IMR-90 (cell line): ENCODE results near the gene RASSF8. TPM values are rescaled to one million over a fixed set of nuclear protein-coding genes. Genes with fewer than 3 reads are reported as not detected.

ENCODE experiments used
- ATAC-seq: fragments of 200-7000 bp; cut with Tn5 transposase; 2 replicates; pipeline ENCODE4 v1.9.1; 2020; ENCODE audit warnings: low read depth, mild to moderate bottlenecking, moderate library complexity
- BruUV-seq: library from RNA; stranded (reverse); fragments of 400-500 nt; replicated peaks from 2 replicates; lab custom pipeline; 2021; lab: Mats Ljungman, UMichigan
- CTCF ChIA-PET: fragments of 300-600 bp; formaldehyde crosslinking; extraction: SDS; loops from one replicate; lab custom pipeline; 2021; ENCODE audit warnings: antibody characterized with exemption; lab: Yijun Ruan, JAX
- POLR2A ChIA-PET: fragments of 300-600 bp; sonication (Branson Sonifier 250); formaldehyde crosslinking; loops from one replicate; lab custom pipeline; 2022; ENCODE audit warnings: antibody characterized with exemption; ENCODE audit not compliant: unreplicated experiment; lab: Charles Lee
- DNase-seq: peaks from one replicate; pipeline ENCODE4 v3.0.0; 2013
- H2AFZ ChIP-seq: replicated peaks from 2 replicates; pipeline ENCODE3; 2013; ENCODE audit warnings: low read length, mild to moderate bottlenecking; ENCODE audit not compliant: poor library complexity
- H2AK5ac ChIP-seq: 2 replicates; pipeline ENCODE4 v1.6.1; 2013; ENCODE audit warnings: low read depth, low read length, inconsistent platforms
- H2AK9ac ChIP-seq: replicated peaks from 2 replicates; pipeline ENCODE3; 2013; ENCODE audit warnings: mild to moderate bottlenecking, low read depth, low read length, moderate library complexity; ENCODE audit not compliant: poor library complexity
- H2BK120ac ChIP-seq: 2 replicates; pipeline ENCODE4 v1.6.1; 2013; ENCODE audit warnings: low read depth, low read length, inconsistent platforms
- H2BK15ac ChIP-seq: 3 replicates; pipeline ENCODE4 v1.6.1; 2013; ENCODE audit warnings: low read depth, low read length, inconsistent platforms
- H2BK20ac ChIP-seq: 2 replicates; pipeline ENCODE4 v1.6.1; 2013; ENCODE audit warnings: low read depth, mild to moderate bottlenecking, inconsistent platforms, low read length, moderate library complexity
- H2BK5ac ChIP-seq: 2 replicates; pipeline ENCODE4 v1.6.1; 2013; ENCODE audit warnings: mild to moderate bottlenecking, low read depth, low read length, inconsistent platforms; ENCODE audit not compliant: poor library complexity, severe bottlenecking
- H3K14ac ChIP-seq: replicated peaks from 2 replicates; pipeline ENCODE4 v1.6.1; 2013; ENCODE audit warnings: low read depth, low read length, inconsistent platforms
- H3K18ac ChIP-seq: 2 replicates; pipeline ENCODE4 v1.6.1; 2013; ENCODE audit warnings: low read depth, low read length, control low read depth
- H3K23ac ChIP-seq: 2 replicates; pipeline ENCODE4 v1.6.1; 2013; ENCODE audit warnings: low read depth, low read length, inconsistent platforms
- H3K27ac ChIP-seq: 2 replicates; pipeline ENCODE4 v1.5.1; 2013; ENCODE audit warnings: mild to moderate bottlenecking, control low read depth, low read length; ENCODE audit not compliant: insufficient read depth
- H3K27me3 ChIP-seq: 2 replicates; pipeline ENCODE4 v1.6.1; 2013; ENCODE audit warnings: low read length; ENCODE audit not compliant: control insufficient read depth, insufficient read depth
- H3K36me3 ChIP-seq: 2 replicates; pipeline ENCODE4 v1.6.1; 2013; ENCODE audit warnings: low read length, mixed read lengths; ENCODE audit not compliant: control insufficient read depth, insufficient read depth
- H3K4ac ChIP-seq: 2 replicates; pipeline ENCODE4 v1.6.1; 2013; ENCODE audit warnings: low read depth, low read length, inconsistent platforms
- H3K4me1 ChIP-seq: 2 replicates; pipeline ENCODE4 v1.6.1; 2013; ENCODE audit warnings: low read length, mixed read lengths; ENCODE audit not compliant: control insufficient read depth, insufficient read depth
- H3K4me2 ChIP-seq: 2 replicates; pipeline ENCODE4 v1.6.1; 2013; ENCODE audit warnings: low read depth, mild to moderate bottlenecking, control low read depth, low read length, moderate library complexity
- H3K4me3 ChIP-seq: 2 replicates; pipeline ENCODE4 v1.5.1; 2013; ENCODE audit warnings: low read depth, mild to moderate bottlenecking, control low read depth, low read length, moderate library complexity; ENCODE audit not compliant: insufficient read depth
- H3K56ac ChIP-seq: 2 replicates; pipeline ENCODE4 v1.6.1; 2013; ENCODE audit warnings: low read length, inconsistent platforms; ENCODE audit not compliant: insufficient read depth; ENCODE audit errors: extremely low read depth
- H3K79me1 ChIP-seq, 2 experiments: 2 replicates each; pipeline ENCODE4 v1.6.1; 2013; ENCODE audit warnings: low read length in 2 of 2, inconsistent platforms in 1 of 2, low read depth in 1 of 2
- H3K9ac ChIP-seq: 2 replicates; pipeline ENCODE4 v1.6.1; 2013; ENCODE audit warnings: low read depth, low read length, control low read depth
- H3K9me1 ChIP-seq: 2 replicates; pipeline ENCODE4 v1.6.1; 2013; ENCODE audit warnings: low read length, inconsistent platforms; ENCODE audit not compliant: insufficient read depth
- H3K9me3 ChIP-seq: 2 replicates; pipeline ENCODE4 v1.6.1; 2013; ENCODE audit warnings: low read length; ENCODE audit not compliant: control insufficient read depth, insufficient read depth
- H4K20me1 ChIP-seq: 2 replicates; pipeline ENCODE4 v1.6.1; 2013; ENCODE audit warnings: low read length, inconsistent platforms; ENCODE audit not compliant: insufficient read depth
- H4K5ac ChIP-seq: 2 replicates; pipeline ENCODE4 v1.6.1; 2013; ENCODE audit warnings: mild to moderate bottlenecking, low read depth, low read length, control low read depth
- H4K8ac ChIP-seq, 2 experiments: 2 replicates each; pipeline ENCODE4 v1.6.1; 2013; ENCODE audit warnings: low read depth in 2 of 2, low read length in 2 of 2, control low read depth in 1 of 2, inconsistent platforms in 1 of 2
- H4K91ac ChIP-seq: 2 replicates; pipeline ENCODE4 v1.6.1; 2013; ENCODE audit warnings: low read depth, low read length, inconsistent platforms; ENCODE audit not compliant: insufficient read depth
- BHLHE40 ChIP-seq: fragments of 150-350 bp; IDR thresholded peaks from 2 replicates; pipeline ENCODE4 v1.6.1; 2016; ENCODE audit warnings: mild to moderate bottlenecking, low read depth, low read length
- ELK1 ChIP-seq: fragments of 150-350 bp; IDR thresholded peaks from 2 replicates; pipeline ENCODE4 v1.6.1; 2016; ENCODE audit warnings: low read depth, mild to moderate bottlenecking, low read length, moderate library complexity, borderline replicate concordance
- MAFK ChIP-seq: IDR thresholded peaks from 2 replicates; pipeline ENCODE4 v1.6.1; 2012; ENCODE audit warnings: low read depth, low read length, improper control_type of control experiment
- SMC3 ChIP-seq: fragments of 150-350 bp; IDR thresholded peaks from 2 replicates; pipeline ENCODE4 v1.6.1; 2016; ENCODE audit warnings: low read depth, mild to moderate bottlenecking, antibody characterized with exemption, low read length, moderate library complexity
- WGBS, 2 experiments: methylation state at CpG; one replicate each; pipeline versions ENCODE4 v1.1.5 to v1.1.7; 2013; ENCODE audit warnings: missing lambda C conversion rate in 2 of 2; ENCODE audit not compliant: insufficient read length in 1 of 2; ENCODE audit errors: extremely low coverage in 2 of 2; 5-methylcytosine and 5-hydroxymethylcytosine counted together
- dilution Hi-C: fragments of 300-500 bp; cut with HindIII; formaldehyde crosslinking; loops from one replicate; pipeline ENCODE4 v1.14.3; 2018; ENCODE audit warnings: low sequenced_read_pairs; ENCODE audit not compliant: unreplicated experiment
- in situ Hi-C: fragments of 300-500 bp; cut with MboI; formaldehyde crosslinking; loops from 3 replicates; pipeline ENCODE4 v1.14.3; 2019; ENCODE audit warnings: low sequenced_read_pairs, inconsistent platforms, mixed read lengths
- intact Hi-C: fragments of 100-400 bp; cut with micrococcal nuclease; formaldehyde crosslinking; loops from 2 replicates; pipeline ENCODE4 v1.10.0; 2022
- polyA plus RNA-seq, 3 experiments: library from polyadenylated mRNA; depleted of rRNA; stranded (reverse); fragments of >200 nt; gene quantifications; 2 replicates each; pipeline ENCODE4 v1.2.3, GENCODE V29; 2012; ENCODE audit warnings: low replicate concordance in 1 of 3
- total RNA-seq: library from RNA; depleted of rRNA; stranded (reverse); fragments of >200 nt; gene quantifications from 2 replicates; pipeline ENCODE4 v1.2.3, GENCODE V29; 2012

RASSF8 gene
- total and polyA plus RNA-seq, 2 of the 4 experiments (the other 2 are of a cell fraction): 10.8 to 50.5 TPM

GRCh38 chr12:25950329-25951115, 8.0 kb upstream of the RASSF8 start:
- Histone ChIP-seq H3K9me3 (no peaks in the 10 kb centered on the region), H2BK20ac (no peak overlapping the region), H3K14ac (no peak overlapping the region), H2AFZ (no peak overlapping the region), H2BK15ac (no peak overlapping the region), H3K23ac (no peak overlapping the region), H3K4me2 (no peak overlapping the region), H3K27ac (no peak overlapping the region), H4K8ac (no peak overlapping the region), H4K5ac (no peak overlapping the region), H2BK5ac (no peak overlapping the region), H2AK5ac (no peak overlapping the region), H3K4ac (no peak overlapping the region), H3K9ac (no peak overlapping the region), H3K18ac (no peak overlapping the region), H2AK9ac (no peak overlapping the region), H3K4me1 (no peaks in the 10 kb centered on the region), H2BK120ac (no peak overlapping the region), H3K4me3 (no peak overlapping the region), H4K20me1 (no peaks in the 10 kb centered on the region), H3K27me3 (no peaks in the 10 kb centered on the region), H3K36me3 (peaks cover 8% of the 10 kb centered on the region), H3K9me1 (no peaks in the 10 kb centered on the region), H4K91ac (no peak overlapping the region), H3K56ac (no peak overlapping the region), H3K79me1 (no peaks in the 10 kb centered on the region)
- TF ChIP-seq BHLHE40 (no peak), MAFK (peak; percentile 94), ELK1 (no peak), SMC3 (no peak)
- no TSS peak for BruUV-seq
- dilution Hi-C loops: no loop called here
- 100% methylated on average over 2 of the region's 6 CpGs; no CpG with 5 or more reads in 1 of the 2 experiments for WGBS, 2 experiments
- intact Hi-C loops: loop anchor here (10.0 kb wide), 1 partner anchor 306 kb away; no protein-coding TSS in a partner anchor
- DNase-seq (no peak), ATAC-seq (no peak)
- ChIA-PET CTCF (interaction anchor here (0.6 kb wide), 1 partner anchor 158 kb away, joined by 4 read pairs; no protein-coding TSS in a partner anchor), POLR2A (no interaction called here)
- in situ Hi-C loops: no loop called here
